ENCODE results near the gene DNAH14. TPM values are rescaled to one million over a fixed set of nuclear protein-coding genes. Genes with fewer than 3 reads are reported as not detected.
"Not testable (repeated sequence)": the region's sequence is repeated elsewhere in the genome, so short reads cannot be mapped to it uniquely, and the experiment has no call there.

The DNAH14 gene
- total and polyA plus RNA-seq, 2 of the 13 experiments (the other 11 are each of a cell fraction or from before 2014, with no cell fraction given) = 4.5 to 27.5 TPM

DNA sequence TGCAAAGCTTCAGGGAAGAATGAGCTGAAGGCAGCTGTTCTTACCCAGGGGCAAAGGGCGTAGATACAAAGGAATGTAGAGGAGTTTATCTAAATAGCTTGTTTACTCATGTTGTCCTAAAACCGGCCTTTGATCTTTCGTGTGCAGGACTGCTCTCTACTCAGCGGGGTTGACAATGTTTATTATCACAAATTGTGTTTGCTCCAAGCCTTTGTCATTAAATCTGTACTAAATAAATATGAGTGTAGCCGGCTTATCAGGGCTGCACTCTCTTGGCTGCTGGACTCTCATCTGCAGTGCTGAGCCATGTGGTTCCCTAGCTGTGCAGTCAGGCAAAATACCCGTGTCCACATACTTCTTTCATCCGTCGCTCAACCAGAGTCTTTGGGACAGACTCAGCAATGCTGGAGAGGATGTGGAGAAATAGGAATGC lies 299.4 kb downstream of the DNAH14 start (continued):
- TF ChIP-seq KLF13 (CRISPR knock-in tag; IDR thresholded peaks at IDR 0.05) = no peak
- no peak for TF ChIP-seq HDAC6 (IDR thresholded peaks at IDR 0.05; ENCODE audit: low read depth, low read length)
- TF ChIP-seq, protein P1, sequence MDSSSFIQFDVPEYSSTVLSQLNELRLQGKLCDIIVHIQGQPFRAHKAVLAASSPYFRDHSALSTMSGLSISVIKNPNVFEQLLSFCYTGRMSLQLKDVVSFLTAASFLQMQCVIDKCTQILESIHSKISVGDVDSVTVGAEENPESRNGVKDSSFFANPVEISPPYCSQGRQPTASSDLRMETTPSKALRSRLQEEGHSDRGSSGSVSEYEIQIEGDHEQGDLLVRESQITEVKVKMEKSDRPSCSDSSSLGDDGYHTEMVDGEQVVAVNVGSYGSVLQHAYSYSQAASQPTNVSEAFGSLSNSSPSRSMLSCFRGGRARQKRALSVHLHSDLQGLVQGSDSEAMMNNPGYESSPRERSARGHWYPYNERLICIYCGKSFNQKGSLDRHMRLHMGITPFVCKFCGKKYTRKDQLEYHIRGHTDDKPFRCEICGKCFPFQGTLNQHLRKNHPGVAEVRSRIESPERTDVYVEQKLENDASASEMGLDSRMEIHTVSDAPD (CRISPR knock-in tag; IDR thresholded peaks at IDR 0.05) = peak; percentile 57; the same call in 1 of the 2 replicates
- TF ChIP-seq EHMT2 (IDR thresholded peaks at IDR 0.05; ENCODE audit: borderline replicate concordance, low read depth, low read length) = peak; percentile 36; the same call in 1 of the 2 replicates
- TF ChIP-seq DNMT1 (CRISPR knock-in tag; IDR thresholded peaks at IDR 0.05) = no peak
- no peak for TF ChIP-seq NONO (IDR thresholded peaks at IDR 0.05)
- no peak; the same call in 1 of the 2 replicates for TF ChIP-seq NONO (CRISPR knock-in tag; conservative IDR thresholded peaks at IDR 0.05)
- TF ChIP-seq ZNF33A (CRISPR knock-in tag; IDR thresholded peaks at IDR 0.05; ENCODE audit: borderline replicate concordance) = no peak
- no peak for TF ChIP-seq HNRNPUL1 (IDR thresholded peaks at IDR 0.05; ENCODE audit: low read depth, low read length)
- TF ChIP-seq RAD21 (CRISPR knock-in tag; IDR thresholded peaks at IDR 0.05) = no peak
- TF ChIP-seq ZNF350 (CRISPR knock-in tag; IDR thresholded peaks at IDR 0.05; ENCODE audit: borderline replicate concordance, low read depth) = no peak
- TF ChIP-seq, protein P2, sequence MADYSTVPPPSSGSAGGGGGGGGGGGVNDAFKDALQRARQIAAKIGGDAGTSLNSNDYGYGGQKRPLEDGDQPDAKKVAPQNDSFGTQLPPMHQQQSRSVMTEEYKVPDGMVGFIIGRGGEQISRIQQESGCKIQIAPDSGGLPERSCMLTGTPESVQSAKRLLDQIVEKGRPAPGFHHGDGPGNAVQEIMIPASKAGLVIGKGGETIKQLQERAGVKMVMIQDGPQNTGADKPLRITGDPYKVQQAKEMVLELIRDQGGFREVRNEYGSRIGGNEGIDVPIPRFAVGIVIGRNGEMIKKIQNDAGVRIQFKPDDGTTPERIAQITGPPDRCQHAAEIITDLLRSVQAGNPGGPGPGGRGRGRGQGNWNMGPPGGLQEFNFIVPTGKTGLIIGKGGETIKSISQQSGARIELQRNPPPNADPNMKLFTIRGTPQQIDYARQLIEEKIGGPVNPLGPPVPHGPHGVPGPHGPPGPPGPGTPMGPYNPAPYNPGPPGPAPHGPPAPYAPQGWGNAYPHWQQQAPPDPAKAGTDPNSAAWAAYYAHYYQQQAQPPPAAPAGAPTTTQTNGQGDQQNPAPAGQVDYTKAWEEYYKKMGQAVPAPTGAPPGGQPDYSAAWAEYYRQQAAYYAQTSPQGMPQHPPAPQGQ (CRISPR knock-in tag; IDR thresholded peaks at IDR 0.05; ENCODE audit: borderline replicate concordance) = no peak
- no peak for TF ChIP-seq ZNF530 (CRISPR knock-in tag; IDR thresholded peaks at IDR 0.05; ENCODE audit: low read depth)
- no peak for TF ChIP-seq CHD2 (IDR thresholded peaks at IDR 0.05; ENCODE audit: low read depth, low read length)
- TF ChIP-seq NFRKB (IDR thresholded peaks at IDR 0.05) = no peak
- TF ChIP-seq, protein P3, sequence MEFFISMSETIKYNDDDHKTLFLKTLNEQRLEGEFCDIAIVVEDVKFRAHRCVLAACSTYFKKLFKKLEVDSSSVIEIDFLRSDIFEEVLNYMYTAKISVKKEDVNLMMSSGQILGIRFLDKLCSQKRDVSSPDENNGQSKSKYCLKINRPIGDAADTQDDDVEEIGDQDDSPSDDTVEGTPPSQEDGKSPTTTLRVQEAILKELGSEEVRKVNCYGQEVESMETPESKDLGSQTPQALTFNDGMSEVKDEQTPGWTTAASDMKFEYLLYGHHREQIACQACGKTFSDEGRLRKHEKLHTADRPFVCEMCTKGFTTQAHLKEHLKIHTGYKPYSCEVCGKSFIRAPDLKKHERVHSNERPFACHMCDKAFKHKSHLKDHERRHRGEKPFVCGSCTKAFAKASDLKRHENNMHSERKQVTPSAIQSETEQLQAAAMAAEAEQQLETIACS (CRISPR knock-in tag; IDR thresholded peaks at IDR 0.05) = no peak
- no peak for TF ChIP-seq ZNF496 (CRISPR knock-in tag; IDR thresholded peaks at IDR 0.05; ENCODE audit: insufficient replicate concordance)
- 0 out of 2 replicates have a peak, but pooled peaks have one; percentile 34 for TF ChIP-seq ZNF598 (CRISPR knock-in tag; IDR thresholded peaks at IDR 0.05; ENCODE audit: borderline replicate concordance)
- no peak for TF ChIP-seq RBFOX2 (IDR thresholded peaks at IDR 0.05; ENCODE audit: low read depth, low read length)

DNA sequence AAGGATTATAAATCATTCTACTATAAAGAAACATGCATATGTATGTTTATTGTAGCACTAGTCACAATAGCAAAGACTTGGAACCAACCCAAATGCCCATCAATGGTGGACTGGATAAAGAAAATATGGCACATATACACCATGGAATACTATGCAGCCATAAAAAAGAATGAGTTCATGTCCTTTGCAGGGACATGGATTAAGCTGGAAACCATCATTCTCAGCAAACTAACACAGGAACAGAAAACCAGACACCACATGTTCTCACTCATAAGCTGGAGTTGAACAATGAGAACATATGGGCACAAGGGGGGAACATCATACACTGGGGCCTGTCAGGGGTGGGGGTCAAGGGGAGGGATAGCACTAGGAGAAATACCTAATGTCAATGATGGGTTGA lies 300.0 kb downstream of the DNAH14 start:
- H3K36me3 ChIP-seq (replicated peaks in 1 of 2; ENCODE audit: control insufficient read depth in 1 of 2, insufficient read depth in 2 of 2, low read length in 2 of 2); H2AFZ ChIP-seq (ENCODE audit: low read length); DNase-seq (ENCODE audit: low spot score); FAIRE-seq; BruUV-seq (replicated peaks); H3K9ac ChIP-seq (ENCODE audit: insufficient read depth, low read depth, low read length); H3K27me3 ChIP-seq (ENCODE audit: control insufficient read depth in 1 of 2, insufficient read depth in 2 of 2, low read length in 2 of 2); H3K4me2 ChIP-seq (ENCODE audit: low read depth, low read length); H4K20me1 ChIP-seq (ENCODE audit: insufficient read depth, low read length); in situ Hi-C loops (cut with HindIII; ENCODE audit: extremely low pct_ligation_motif_present, low pct_unique_long_range_greater_than_20kb); CTCF ChIA-PET (ENCODE audit: low intra/inter-chr PET ratio, low total read pairs); H3K4me3 ChIP-seq (replicated peaks in 1 of 3; ENCODE audit: insufficient read depth in 1 of 3, low read depth in 2 of 3, low read length in 3 of 3); ATAC-seq; H3K79me2 ChIP-seq (ENCODE audit: insufficient read depth, low read length); H3K9me3 ChIP-seq (ENCODE audit: low read length): not testable (repeated sequence)
- POLR2A ChIA-PET = interaction anchor here (1.2 kb wide), 1 partner anchor 283 kb away, joined by 4 read pairs; no protein-coding TSS in a partner anchor
- Histone ChIP-seq H3K27ac (ENCODE audit: extremely low read length, insufficient read depth, low read length) (peak overlapping the region; percentile 22), H3K4me1 (ENCODE audit: insufficient read depth, low read length) (peaks cover 30% of the 10 kb centered on the region)
- intact Hi-C loops (cut with micrococcal nuclease; ENCODE audit: unreplicated experiment) = loop anchor here (2.0 kb wide), 1 partner anchor 21 kb away; no protein-coding TSS in a partner anchor
